8988T (cell line): ENCODE data around the gene TSPOAP1.
A peak's percentile ranks its signal among the peaks of the same experiment; 100 is the strongest.

Experiments used
- DNase-seq: peaks from one replicate; pipeline ENCODE4 v3.0.0; 2011

Gene TSPOAP1

DNA sequence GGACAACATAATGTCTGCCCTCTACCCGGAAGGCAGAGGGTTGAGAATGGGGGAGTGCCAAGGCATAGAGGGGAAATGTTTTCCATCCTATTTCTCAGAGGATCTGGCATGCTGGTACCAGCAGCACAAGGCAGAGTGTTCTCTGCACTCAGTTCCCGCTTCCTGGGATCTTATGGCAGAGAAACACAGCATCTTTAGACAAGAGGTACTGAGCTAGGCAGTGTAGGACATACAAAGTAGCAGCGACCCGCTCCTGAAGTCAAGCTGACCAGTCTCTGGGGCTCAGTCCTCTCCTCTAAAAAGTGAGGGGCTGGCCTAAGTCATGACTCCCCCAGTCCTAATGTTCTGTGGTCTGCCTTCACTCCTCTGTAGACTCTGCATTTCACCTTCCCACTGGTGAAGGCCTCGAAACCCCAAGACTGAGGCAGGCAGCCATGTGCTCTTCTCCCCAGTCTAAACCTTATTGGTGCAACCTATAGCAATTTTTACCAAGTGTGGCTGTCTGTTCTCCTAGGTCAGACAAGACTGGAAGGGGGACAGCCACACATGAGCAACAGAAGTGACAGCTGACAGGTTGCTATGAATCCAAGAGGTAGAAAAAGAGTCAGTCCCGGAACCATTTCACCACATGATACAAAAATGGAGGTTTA lies 11.3 kb upstream of the TSPOAP1 start:
- peak; percentile 1 for DNase-seq

DNA sequence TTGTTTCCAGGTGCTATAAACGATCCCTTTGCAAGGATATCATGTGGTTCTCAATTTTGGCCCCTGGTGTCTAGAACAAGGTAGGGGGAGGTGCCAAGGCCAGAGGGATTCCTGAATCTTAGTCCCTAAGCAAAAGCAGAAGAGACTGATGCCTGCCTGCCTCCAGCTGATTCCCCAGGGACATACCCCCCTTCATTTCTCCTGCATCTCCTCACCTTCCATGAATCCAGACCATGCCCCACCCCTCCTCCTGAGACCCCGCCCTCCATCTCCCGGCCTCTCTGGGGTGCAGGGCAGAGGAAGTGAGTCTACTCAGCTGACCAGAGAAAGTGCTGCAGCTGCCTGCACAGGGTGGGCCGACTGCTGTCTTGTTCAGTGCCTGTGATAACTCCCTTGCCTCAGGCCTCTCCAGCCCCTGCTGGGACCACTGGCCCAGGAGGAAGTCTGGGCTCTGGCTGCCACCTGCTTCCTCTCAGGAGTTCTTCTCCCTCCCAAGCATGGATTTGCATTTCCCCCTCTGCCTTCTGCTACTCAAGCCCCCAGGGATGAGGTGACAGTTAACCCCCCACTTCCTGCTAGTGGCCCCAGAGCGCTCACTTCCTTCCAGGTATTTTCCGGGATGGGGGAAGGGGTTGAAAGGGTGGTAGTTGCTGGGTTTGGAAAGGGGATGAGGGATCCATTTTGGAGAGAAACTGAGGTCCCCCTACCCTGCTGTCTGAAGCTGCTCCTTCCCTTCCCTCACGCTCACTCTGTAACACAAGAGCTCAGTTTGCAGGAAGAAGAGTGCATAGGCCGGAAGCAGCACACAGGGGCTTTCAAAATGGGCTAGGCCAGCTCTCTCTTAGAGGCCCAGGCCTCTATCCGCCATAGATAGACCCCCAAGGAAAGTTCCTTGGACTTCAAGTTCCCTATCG lies 10.5 kb upstream of the TSPOAP1 start:
- DNase-seq = peak; percentile 19

DNA sequence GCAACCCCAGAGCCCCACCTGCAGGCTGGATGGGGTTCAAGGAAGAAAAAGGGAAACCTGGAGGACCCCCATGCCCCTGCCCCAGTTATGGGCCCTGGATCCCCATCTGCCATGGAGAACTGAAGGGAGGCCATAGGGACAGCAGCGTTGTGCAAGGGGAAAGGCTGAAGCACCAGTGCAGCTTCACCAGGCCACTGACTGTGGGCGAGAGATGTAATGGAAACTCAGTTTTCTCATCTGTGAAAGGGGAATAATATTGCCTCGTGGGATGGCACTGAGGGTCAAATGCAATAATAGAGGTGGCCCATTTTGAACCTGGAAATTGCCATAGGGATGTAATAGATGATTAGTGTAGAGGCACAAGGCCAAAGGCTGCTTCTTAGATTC lies 9.9 kb upstream of the TSPOAP1 start:
- DNase-seq = no peak

DNA sequence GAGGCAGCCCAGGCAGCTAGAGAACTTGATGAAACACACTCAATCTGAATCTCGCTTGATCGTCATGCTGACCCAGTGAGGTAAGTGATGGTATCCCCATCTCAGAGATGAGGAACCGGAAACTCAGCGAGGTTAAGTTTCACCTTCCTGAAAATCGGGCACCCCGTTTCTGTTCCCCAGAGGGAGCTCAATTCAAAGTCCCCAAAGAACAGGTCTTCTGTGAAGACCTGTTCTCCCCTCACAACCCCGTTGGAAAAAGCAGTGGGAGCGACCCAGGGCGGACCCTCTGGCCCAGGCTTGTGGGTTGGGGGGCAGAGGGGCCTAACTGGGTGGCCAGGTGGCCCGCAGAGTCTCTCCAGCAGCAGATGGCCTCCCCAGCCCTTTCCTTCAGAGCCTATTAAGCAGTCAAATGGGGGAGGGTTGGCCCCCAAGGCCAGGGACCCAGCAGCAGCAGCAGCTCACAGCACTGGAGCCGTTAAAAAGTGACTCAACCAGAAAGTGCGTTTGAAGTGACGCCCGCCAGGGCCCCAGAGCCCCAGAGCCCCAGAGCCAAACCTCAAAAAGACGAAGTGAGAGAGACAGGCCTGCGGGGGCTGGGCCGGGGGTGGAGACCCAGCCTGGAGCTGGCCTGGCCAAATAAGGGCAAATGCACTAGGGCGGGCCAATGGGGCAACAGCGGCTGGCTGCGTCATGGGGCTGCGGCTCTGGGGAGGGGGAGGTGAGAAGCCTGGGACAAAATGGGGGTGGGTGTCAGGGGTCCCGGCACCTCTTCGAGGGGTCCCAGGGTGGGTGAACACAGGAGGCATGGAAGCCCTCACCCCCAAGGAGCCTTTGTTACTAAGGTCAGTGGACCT lies 9.2 kb upstream of the TSPOAP1 start:
- DNase-seq = peak; percentile 3

DNA sequence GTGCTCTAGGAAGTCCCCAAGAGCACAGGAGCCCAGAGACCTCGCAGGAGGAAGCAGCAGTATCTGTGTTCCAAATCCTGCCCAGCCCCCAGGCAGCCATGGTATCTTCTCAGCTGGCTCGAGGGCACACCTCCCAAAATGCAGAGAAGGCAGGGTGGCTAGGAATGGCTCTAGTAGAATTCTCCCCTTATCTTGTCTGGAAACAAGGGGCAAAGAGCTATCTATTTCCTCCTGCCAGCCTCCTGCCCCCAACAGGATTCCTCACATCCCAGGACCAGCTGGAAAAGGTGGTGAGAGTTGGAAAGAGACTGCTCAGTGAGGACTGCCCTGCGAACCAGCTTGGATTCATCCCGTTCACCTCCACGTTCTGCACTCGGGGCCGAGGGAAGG lies 8.6 kb upstream of the TSPOAP1 start:
- peak; percentile 7 for DNase-seq

DNA sequence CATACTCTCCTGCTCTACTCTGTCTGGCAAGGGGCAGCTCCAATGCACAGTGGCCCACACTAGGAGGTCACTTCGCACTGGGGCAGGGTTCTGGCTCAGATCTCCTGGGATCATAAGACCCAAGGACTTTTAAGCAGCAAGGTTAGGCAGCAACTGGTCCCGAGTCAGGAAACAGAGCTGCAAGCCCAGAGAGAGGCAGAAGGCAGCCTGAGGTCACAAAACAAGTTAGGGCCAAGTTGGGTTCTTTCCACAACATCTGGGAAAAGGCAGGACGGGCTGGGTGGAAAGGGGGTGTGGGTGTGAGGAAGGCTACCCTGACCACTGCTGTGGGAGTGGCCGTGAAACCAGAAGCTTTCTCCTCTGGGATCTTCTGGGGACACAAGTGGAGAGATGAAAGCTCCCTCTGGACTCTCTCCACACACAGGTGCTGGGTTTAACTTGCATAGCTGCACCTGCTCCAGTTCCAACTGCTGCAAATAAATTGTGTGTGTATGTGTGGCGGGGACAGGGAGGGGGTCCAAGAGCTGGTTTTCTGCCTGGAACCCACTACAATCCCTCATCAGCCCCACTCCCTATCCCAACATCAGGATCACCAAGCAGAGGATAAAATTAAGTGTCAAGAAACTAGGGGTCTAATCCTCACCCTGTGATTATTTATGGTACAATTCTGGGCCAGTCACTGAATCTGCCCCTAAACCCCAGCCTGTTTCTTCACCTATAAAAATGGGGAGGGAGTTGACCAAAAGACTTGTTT lies 8.0 kb upstream of the TSPOAP1 start:
- DNase-seq = peak; percentile 6

DNA sequence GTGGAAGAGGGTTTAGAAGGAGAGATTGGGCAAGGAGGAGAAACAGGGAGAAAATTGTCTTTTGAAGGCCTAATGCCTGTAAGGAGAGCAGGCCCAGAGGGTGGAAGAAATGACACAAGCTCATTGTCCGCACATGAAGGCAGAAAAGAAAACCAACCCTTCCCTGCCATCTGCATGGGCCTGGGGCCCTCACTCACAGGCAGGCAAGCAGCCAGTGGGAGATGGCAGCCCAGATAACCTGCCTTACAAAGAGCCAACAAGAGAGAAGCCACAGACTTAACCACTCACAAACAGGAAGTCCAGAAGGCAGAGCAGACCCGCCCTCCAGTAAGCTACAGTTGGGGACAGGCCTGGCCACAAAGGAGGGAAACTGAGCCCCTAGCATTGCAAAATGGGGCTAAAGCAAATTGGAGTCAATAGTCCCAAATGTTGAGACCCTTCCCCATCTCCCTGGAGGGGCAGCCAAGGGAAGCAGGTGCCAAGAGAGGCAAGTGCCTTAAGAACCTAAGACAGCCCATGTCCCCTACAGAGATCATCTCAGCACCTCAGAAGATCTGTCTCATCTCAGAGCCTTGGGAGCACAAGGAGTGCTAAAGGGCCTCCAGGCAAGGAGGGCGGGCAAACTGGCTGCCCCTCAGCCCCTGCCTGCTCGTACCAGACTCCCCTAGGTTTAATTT lies 7.3 kb upstream of the TSPOAP1 start:
- DNase-seq = peak; percentile 9

DNA sequence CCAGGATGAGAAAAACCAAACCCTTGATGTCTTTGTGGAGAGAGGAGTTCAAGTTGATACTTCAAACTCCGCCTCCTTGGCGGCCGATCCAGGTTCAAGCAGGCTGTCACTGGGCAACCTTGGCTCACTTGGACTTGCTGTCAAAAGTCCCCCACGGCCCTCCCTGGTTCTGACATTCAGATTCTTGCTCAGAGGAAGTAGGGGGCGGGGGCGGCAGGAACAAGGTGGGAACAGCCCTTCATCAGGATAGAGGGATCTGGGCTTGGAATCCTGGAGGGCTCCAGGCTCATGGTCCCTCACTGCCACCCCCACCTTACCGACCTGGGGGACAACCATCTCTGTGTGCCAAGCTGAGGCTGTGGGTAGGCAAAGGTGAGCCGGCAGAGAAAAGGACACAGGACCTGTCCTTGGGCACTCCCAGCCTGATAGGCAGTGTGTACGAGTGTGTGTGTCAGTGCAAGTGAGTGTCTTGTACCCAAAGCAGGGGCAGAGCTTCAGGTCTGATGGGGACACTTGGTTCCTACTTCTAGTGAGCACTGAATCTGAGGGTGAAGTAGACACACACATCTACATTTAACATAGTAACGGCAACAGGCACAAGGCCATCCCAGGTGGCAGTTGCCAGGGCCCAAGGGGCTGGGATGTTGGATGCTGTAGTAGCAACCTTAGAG lies 6.6 kb upstream of the TSPOAP1 start:
- peak; percentile 2 for DNase-seq

DNA sequence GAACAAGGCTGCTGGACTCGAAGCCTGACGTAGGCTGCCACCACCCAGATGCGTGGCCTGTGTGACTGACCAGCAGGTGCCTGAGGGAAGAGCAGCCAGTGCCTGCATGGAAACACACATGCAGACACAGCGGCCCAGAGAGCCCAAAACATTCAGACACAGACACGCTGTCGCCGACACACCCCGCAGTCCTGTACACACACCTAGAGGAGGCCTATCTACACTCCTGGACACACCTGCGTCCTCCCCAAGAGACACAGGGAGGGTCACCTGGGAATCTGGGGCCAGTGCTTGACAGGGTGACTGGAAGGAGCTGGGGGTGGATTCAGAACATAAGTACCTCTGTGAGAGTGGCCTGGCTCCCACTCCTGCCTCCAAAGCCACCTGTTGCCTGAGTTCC lies 6.1 kb upstream of the TSPOAP1 start:
- DNase-seq = peak; percentile 11

DNA sequence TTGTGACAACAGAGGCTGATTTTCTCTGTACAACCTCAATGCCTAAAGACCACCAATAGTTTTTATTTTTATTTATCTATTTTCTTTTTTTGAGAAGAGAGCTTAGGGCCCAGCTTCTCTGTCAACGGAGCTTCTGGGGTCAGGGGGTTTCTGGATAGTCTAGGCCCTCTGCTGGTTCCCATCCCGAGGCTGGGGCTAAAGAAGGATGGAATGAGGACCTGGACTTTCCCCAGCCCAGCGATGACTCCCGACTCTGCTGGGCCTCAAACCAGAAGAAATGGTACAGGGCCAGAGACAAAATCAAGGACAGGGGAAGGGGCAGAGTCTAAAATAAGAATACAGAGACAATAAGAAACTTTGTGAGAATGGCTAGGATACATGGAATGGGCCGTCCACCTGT lies 5.7 kb upstream of the TSPOAP1 start:
- peak; percentile 7 for DNase-seq

DNA sequence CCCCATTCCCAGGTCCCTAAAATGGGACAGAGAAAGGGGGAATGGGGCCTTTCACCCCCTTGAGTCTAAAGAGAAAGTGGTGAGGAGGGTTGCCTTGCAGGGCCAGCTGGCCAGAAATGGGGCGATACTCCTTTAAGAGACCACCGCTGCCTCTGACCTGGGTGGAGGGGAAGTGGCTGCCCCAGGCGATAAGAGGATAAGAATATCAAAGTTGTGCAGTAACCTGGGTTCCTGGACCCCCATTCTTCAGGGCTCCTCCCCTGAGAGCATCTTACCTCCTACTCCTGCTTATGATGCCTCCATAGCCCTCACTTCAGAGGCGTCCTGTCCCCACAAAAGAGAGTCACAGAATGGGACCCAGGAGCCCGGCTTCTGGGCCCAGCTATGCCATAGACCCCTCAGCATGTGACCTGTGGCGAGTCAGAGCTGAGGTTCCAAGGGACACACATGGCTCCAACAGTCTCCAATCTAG lies 5.2 kb upstream of the TSPOAP1 start:
- no peak for DNase-seq

DNA sequence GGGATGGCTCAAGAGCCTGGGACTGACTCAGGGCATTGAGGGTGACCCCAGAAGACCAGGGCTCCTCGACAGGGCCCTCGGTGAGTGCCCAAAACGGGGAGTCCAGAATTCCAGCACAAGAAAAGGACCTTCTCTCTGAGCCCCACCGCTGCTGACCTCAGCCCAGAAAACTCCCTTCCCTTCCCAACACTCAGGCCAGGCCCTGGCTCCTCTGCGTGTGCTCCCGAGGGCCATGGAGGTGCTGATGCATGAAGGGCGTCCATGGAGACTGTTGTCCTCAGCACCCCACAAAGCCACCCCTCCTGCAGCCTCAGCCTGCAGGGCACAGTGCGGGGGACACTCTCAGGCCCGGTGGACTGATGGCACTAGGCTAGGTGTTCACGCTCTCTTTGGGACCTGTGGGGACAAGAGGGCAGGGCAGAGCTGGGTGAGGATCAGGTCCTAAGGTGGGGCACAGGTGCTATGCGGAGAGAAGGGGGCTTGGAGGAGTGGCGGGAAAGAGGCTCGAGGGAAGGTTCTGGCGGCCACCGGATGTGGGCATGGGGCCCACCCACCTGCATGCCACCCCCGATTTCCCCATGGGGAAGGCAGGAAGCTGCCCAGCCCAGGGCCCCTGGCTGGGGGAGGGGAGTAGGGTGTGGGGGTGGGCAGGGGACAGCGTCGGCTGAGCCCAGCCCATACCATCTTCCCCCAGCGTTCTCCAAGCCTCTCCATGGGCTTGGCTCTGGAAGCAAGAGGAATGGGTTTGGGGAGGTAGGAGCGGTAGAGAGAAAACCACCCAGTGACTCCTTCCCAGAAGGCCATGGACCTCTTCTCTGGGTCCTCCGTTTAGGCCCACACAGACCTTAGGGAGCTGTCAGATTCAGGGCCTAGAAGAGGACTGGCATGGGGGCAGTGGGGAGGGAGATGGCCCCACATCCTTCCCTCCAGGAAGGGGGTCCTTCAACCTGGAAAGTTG lies 4.5 kb upstream of the TSPOAP1 start:
- peak; percentile 1 for DNase-seq

DNA sequence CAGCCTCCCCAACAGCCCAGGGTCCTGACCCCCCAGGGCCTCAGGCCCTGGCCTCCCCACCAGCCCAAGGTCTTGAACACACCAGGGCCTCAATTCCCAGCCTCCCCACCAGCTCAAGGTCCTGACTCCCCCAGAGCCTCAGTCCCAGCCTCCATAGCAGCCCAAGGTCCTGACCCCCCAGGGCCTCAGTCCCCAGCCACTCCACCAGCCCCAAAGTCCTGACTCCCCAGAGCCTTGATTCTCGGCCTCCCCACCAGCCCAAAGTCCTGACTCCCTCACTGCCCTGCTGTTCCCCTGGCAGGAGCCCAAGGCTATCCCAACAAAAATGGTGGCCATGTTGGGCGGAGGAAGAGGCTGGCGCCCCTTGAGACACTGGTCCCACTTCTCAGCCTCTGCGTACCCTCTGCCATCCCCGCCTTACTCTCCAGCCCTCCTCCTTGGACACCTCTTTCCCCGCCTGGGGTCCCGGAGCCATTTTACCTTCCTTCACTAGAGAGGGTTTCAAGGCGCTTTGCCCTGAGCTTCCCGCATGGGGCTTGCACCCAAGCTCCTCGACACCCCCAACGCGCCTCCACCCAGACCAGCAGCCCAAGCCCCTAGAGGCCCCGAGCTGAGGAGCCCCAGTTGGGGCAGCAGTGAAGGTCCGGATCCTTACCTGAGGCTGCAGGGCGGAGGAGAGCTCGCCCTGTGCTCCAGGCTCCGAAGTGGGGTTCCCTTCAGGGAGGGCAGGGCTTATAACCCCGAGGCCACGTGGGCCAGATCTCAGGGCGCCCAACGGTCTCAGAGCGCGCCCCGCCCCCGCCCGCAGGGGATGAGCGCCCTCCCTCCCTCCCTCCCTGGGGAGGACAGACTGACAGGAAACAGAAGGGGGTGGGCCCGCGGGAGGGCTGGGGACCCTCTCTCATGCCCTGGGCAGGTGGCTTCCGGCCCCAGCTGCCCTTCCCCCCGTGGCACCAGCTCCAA lies 3.5 kb upstream of the TSPOAP1 start:
- DNase-seq = peak; percentile 2

DNA sequence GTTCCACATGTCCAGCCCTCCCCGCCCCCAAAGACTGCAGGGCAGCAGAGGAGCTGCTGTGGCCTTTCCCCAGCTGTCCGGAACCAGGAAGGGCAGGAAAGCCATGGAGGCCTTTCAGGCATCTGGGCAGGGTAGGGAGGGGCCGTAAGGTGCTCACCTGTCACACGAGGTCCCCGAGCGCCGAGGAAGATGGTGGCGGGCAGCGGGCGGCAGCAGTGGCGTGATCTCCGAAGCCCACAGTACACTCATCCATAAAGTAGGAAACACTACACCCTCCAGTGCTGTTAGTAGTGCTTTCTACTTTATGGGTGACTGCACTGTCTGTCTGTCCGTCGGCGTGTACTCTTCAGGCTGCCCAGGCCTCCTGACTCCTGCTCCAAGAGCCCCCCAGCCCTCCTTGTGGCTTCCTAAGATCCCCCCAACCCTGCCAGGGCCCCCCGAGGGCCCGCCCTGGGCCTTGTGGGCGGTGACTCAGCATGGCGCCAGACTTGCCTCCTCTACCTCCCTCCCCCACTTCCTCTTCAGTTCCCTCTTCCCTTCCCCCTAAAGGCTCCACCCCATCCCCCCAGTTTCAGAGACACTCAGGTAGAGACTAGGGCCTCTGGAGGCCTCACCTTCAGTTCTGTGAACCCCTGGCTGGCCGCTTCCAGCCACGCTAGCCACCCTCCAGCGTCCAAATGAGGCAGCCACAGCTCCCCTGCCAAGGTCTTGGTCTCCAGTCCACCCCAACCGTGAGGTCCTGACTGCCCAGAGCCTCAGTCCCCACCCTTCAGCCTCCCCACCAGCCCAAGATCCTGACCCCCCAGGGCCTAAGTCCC lies 2.6 kb upstream of the TSPOAP1 start:
- DNase-seq = peak; percentile 1

DNA sequence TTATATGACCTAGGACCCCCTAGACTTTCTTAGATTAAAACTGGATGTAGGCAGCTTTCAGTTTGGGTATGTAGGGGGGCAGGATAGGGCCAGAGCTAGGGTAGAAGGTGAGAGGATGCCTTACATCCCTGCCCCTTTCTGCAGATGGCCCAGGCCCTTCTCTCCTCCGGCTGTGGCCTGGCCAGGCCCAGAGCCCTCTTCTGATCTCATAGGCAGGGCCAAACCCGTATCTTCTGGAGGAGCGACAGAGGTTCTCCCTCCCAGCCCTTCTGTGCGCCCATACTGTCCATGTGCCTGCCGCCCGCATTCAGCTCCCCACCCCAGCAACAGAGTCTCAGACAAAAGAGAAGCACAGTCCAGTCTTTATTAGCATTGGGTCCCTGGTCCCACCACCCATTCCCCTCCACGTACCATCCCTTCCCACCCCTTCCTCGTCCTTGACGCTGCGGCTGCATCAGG lies 2.0 kb upstream of the TSPOAP1 start:
- peak; percentile 1 for DNase-seq

DNA sequence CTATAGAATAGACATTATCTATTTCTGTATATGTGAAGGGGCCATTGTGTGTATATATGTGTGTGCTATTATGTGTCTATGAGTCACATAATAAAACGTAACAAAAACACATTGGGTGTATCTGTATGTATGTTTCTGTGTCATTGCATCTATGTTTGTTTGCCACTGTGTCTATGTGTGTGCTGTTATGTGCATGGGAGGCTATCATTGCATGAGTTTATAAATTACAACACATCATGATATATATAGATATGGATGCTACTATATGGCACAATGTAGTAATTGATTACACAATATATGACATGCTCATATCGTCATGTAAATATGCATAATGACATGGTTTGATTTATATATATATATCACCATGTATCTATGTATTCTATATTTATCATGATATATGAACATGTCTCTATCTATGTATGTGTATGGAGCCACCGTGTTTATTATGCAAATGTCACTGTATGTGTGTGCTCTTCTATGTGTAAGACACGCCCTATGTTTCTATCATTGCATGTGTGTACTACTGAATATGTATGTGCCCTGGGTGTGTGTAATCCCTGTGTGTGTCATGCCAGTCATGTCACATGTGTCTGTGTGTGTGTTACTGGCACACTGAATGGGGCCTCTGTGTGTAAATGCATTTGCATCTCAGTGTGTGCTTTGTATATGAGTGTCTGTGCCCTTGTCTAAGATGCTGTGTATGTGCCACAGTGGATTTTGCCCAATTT lies 1.4 kb upstream of the TSPOAP1 start:
- peak; percentile 6 for DNase-seq
